ENCODE results near the gene GEMIN4.

DNA sequence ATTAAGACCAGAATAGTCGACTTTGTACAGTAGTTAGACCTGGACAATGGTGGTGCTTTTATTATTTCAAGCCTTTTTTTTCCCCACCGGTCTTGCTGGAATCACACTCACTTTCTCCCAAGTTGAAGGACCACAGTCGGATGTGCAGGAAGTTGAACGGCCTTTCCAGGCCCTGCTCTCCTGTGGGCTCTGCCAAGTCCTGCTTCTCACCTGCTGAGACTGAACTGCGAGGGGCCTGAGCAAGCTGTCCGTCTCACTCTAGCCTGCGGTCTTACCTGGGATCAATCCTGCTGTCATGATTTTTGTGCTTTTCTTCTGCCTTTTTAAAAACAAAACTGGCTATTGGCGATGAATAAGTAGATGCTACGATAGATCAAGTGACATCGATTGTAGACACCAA lies 18.3 kb downstream of the GEMIN4 start:
- TF ChIP-seq, protein P1, sequence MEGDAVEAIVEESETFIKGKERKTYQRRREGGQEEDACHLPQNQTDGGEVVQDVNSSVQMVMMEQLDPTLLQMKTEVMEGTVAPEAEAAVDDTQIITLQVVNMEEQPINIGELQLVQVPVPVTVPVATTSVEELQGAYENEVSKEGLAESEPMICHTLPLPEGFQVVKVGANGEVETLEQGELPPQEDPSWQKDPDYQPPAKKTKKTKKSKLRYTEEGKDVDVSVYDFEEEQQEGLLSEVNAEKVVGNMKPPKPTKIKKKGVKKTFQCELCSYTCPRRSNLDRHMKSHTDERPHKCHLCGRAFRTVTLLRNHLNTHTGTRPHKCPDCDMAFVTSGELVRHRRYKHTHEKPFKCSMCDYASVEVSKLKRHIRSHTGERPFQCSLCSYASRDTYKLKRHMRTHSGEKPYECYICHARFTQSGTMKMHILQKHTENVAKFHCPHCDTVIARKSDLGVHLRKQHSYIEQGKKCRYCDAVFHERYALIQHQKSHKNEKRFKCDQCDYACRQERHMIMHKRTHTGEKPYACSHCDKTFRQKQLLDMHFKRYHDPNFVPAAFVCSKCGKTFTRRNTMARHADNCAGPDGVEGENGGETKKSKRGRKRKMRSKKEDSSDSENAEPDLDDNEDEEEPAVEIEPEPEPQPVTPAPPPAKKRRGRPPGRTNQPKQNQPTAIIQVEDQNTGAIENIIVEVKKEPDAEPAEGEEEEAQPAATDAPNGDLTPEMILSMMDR (IDR thresholded peaks at IDR 0.05): no peak
- no peak for TF ChIP-seq POLR2A (IDR thresholded peaks at IDR 0.05)
- no peak for TF ChIP-seq EP300 (IDR thresholded peaks at IDR 0.05)
- TF ChIP-seq POLR2AphosphoS5 (IDR thresholded peaks at IDR 0.05): no peak
